ENCODE measurements around the gene SDCCAG8.

Gene SDCCAG8

GRCh38 chr1:243349128-243349527 lies 93.3 kb downstream of the SDCCAG8 start:
- H3K27ac ChIP-seq, result no peak overlapping the region
- TF ChIP-seq CTCF (conservative IDR thresholded peaks at IDR 0.05) (no peak), ZFX (IDR thresholded peaks at IDR 0.05) (no peak)

GRCh38 chr1:243351337-243351736 lies 95.5 kb downstream of the SDCCAG8 start:
- TF ChIP-seq ZFX (IDR thresholded peaks at IDR 0.05) (no peak), CTCF (conservative IDR thresholded peaks at IDR 0.05) (no peak)
- H3K27ac ChIP-seq, result no peak overlapping the region

GRCh38 chr1:243354511-243355153 lies 98.8 kb downstream of the SDCCAG8 start:
- TF ChIP-seq CTCF (conservative IDR thresholded peaks at IDR 0.05) (no peak), ZFX (IDR thresholded peaks at IDR 0.05) (no peak)
- H3K27ac ChIP-seq, result no peak overlapping the region

- no peak overlapping the region for H3K27ac ChIP-seq
- no peak for TF ChIP-seq ZFX (IDR thresholded peaks at IDR 0.05)
- TF ChIP-seq CTCF (conservative IDR thresholded peaks at IDR 0.05), result no peak
Measured at GRCh38 chr1:243363832-243364231, 108.0 kb downstream of the SDCCAG8 start.

GRCh38 chr1:243364330-243364729 lies 108.5 kb downstream of the SDCCAG8 start:
- no peak for TF ChIP-seq ZFX (IDR thresholded peaks at IDR 0.05)
- no peak for TF ChIP-seq CTCF (conservative IDR thresholded peaks at IDR 0.05)
- no peak overlapping the region for H3K27ac ChIP-seq

GRCh38 chr1:243364866-243365265 lies 109.0 kb downstream of the SDCCAG8 start:
- no peak overlapping the region for H3K27ac ChIP-seq

GRCh38 chr1:243367314-243367713 lies 111.5 kb downstream of the SDCCAG8 start:
- H3K27ac ChIP-seq, result no peak overlapping the region
- TF ChIP-seq CTCF (conservative IDR thresholded peaks at IDR 0.05), result no peak

More at GRCh38 chr1:243364866-243365265, 109.0 kb downstream of the SDCCAG8 start:
- no peak for TF ChIP-seq ZFX (IDR thresholded peaks at IDR 0.05)
- no peak for TF ChIP-seq CTCF (conservative IDR thresholded peaks at IDR 0.05)

All from C4-2B (cell line).